Stimulated activated CD4-positive, alpha-beta T cell treated with anti-CD3 and anti-CD28 coated beads, TNF-alpha, amount 100 ng/mL, for 1 hour (primary cell): ENCODE data around the gene KCTD1.

Experiments used
- DNase-seq, 3 donors: peaks; one replicate each; pipeline ENCODE4 v3.0.0-alpha.2; 2020; ENCODE audit warnings: low read depth in 3 of 3, low spot score in 1 of 3

The KCTD1 gene

DNA sequence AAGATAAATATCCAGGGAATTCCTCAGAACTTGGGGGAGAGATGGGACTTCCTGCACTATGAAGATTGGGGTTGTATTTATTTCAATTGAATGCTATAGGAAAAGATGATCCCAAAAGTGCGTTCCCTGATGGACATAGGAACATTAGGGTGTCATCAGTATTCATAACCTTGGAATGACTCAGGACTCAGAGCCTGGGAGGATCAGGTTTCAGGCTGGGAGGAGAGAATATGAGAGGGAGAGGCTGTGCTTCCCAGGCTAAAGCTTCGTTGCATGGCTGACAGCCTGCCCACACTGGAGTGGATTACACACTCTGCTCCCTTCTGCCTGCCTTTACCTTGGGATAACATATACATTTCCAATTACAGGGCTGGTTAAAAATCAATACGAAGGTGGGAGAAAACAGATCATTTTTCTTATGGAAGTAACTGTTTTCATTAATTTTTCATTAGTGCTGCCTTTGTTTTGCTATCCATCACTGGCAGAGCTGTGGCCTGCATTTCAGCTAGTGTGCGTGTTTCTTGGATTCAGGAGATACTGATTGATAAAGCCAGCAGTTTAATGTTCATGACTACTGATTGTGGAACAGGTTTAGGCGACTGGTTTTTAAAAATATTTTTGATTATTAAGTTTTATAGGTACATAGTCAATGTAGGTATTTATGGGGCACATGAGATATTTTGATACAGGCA is 118.7 kb downstream of the KCTD1 start:
- no peak for DNase-seq

DNA sequence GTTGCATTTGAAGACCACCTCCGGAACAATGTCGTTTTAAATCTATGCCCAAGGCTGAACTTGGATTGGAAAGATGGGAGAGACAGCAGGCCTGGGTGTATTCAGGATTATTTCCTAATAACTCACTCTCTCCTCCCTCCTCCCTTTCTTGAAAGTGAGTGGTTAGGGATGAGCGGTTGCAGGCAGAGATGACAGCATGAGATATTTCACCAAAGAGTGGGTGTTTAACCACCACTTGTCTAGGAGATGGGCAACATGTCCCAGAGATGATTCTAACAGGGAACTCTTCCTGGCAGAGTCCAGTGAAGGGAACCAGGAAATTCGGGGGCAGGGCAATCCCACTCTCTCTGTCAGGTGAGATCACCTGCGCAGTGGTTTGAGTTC is 123.2 kb downstream of the KCTD1 start:
- DNase-seq, result no peak

DNA sequence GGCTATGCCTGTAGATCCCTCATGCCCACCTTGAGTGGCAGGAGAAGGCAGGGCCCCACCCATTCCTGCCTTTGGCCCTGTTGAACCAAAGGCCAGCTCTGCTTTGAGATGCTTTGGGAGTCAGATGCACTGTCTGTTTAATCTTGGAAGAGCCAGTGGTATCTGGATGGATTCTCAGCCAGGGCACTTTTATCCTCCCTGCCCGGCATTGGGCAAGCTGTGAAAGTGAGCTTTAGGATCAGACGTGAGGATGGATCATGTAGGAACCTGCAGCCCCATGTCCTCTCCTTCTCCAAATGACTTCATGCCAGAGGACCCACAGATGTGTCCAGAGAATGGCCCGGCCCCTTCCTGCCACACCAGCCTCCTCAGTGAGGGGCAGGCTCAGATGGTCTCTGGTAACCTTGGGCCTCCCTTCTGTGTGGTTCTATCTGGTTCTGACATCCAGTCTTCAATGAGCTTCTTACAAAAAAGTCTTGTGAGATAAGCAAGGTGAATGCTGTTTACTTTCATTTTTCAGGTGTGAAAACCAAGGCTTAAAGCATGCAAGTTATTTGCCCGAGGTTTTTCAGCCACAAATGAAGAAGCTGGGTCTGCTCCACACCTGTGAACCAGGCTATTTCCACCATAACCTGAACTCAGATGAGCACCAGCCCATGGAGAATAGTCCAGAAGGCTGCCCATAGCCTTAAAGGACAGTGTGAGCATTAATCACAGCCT is 123.8 kb downstream of the KCTD1 start:
- DNase-seq, result no peak

DNA sequence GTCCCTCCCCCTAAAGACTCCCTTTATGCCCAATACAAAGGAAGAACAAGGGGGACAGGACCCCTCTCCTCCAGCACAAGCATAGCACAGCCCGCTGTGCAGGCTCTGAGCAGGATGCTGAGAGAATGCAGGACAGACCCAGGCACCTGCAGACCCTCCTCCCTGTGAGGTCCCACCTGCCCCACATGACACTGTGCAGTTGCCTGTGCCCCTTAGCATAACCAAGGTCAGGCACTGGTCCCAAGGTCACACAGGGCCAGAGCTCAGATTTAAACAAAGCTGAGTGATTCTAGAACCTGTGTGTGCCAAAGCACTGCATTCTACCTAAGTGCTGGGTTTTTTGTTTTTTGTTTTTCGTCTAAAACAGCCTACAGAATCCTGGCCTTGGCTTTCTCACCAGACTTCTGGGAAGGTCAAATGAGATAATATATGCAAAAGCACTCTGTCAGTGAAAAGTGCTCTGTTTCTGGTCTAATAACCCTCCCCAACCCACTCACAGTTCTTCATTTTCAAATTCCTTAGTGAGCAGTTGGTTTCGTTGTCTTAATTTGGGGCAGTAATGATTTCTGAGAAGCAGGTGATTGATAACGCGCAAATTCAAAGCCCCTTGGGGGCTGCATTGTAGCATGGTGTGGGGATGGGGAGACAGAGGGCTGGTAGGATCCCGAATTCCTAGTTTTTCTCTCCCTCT is 125.7 kb downstream of the KCTD1 start:
- no peak for DNase-seq

DNA sequence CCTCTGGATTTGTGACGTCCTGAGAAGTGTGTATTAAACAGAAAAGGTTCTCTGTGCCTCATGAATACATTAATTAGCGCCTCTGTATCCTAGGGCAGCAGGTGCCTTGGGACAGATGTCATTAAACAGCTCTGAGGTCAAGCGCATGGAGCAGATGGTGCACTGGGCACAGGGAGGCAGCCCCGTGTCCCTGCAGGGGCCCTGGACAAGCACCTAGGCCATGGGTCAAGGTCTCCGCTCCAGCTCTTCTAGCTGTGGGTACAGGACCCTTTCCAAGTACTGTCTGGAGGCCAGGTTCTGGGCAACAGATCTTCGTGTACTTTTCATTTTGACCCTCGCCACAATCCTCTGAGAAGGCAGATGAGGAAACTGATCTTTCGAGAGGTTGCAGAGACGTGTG is 126.4 kb downstream of the KCTD1 start:
- DNase-seq, result no peak

DNA sequence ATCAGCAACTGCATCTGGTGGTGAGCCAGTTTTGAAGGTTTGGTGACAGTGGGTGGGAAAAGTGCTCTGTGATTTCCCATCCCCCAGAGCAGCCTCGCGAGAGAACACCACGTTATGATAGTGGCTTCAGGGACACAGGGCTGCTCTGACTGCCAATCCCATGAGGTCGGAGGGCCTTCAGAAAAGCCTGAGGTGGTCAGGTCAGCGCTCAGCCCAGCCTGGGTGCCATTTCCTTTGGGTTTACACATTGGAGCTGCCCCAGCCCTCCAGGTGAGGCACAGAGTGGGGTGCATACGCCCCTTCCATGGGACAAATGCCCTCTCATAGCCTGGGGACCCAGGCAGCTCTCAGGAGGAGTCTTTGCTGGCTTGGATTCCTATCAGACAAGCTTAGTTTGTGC is 126.8 kb downstream of the KCTD1 start:
- DNase-seq, result no peak

DNA sequence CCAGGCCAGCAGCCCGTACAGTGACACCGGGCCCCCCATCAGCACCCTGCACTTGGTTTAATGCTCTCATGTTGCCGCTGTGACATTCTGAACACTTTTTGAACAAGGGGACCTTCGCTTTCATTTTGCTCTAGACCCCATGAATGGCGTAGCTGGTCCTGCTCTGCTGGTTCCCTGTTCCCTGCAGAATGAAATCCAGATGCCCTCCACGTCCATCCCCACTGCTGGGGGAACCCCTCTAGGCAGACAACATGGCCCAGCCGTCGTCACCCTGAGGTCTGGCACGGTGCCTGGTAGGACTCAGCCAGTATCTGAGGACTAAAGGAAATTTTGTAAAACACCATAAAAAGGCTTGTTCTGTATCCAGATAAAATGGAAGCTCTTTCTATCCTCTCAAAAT is 128.6 kb downstream of the KCTD1 start:
- no peak for DNase-seq

DNA sequence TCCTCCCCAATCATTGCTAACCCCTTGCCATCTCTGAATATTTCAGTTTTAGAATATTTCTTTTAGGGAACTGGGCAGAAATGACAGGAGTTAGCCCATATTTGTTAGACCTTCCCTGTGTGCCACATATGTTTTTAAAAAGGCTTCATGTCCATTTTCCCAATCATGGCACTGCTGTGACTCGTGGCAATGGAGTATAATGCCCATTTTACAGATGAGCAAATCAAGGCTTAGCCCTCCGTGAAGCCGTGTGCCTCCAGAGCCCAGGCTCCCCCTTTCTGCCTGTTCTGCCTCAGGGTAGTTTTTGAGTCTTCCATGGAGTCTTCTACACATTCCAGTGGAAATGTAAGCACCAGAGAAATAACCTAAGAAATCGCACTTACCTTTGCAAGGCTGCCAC is 130.1 kb downstream of the KCTD1 start:
- no peak for DNase-seq

DNA sequence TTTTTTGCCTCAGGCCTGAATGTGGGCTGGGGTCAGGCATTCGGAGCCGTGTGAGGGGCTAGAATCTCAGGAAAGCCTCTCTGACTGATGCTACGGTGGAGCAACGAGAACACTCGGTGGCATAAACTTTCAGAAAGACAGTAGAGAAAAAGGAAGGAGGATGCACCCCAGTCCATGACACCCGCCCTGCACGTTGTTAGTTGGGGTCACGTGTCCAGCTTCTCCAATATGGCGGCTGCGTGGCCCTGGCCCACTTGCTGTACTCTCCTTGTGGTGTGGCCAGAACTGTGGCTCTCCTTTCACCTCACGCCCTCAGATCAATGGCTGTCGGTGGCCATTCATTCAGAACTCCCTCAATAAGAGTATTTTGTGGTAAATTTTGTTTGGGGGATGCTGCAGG is 131.2 kb downstream of the KCTD1 start:
- no peak for DNase-seq

DNA sequence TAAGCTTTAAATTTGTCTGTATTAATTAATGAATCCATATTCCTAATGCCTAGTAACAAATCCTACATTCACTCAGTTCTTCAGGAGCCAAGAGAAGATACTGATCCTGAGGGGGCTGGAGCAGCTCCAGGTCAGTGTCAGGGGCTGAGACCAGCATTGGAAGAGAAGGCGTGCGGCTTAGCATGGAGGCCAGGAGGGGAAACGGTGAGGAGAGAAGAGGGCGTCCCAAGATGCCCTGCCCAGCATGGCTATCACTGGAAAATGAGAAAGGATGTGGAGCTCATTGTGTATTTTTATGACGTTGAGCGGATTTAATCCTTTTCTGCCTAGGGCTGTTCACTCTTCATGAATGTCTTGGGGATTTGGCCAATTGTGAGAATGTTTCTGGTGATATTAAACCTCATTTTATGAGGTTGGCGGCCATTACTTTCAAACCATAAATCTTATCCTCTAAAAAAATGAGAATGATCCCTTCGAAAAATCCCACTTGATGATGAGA is 131.7 kb downstream of the KCTD1 start:
- no peak for DNase-seq

DNA sequence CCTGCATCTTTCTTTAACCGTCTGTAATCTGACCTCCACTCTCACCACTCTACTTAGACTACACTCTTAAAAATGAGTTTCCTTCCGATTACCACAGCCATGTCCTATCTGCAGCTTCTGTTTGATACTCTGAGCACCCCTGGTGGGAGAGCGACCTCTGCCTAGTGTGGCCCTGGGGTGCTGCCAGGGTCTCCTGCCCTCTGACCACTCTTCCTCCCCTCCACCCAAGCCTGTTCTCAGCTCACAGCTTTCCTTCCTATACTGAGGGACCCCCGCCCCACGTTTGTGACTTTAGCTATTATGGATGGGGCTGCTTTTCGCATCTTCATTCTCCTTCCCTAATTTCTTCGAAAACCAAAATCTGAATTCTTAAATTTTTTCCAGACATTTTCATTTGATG is 132.7 kb downstream of the KCTD1 start:
- no peak for DNase-seq

DNA sequence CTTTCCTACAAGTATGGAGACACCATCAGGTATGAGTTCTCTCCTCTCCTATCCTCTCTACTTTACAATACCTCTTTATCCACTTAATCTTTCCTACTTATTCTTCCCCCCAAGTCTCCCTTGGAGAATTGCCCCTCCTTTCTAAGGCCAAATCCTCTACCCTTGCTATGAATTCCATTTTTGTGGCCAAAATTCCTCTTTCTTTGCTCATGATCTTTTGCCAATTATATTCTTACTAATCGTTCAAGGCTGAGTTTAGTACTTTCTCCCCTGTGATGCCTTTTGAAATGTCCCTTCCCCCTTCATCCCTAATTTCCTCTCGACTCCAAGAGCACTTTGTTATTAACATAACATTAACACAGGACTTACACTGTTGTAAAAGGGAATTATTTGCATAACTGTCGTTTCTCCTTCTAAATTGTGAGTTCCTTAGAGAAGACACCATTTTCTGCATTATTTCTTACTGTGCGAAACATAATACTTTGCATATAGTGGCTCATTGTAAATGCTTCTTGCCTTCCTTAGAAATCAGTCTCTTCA is 133.4 kb downstream of the KCTD1 start:
- DNase-seq, result no peak

DNA sequence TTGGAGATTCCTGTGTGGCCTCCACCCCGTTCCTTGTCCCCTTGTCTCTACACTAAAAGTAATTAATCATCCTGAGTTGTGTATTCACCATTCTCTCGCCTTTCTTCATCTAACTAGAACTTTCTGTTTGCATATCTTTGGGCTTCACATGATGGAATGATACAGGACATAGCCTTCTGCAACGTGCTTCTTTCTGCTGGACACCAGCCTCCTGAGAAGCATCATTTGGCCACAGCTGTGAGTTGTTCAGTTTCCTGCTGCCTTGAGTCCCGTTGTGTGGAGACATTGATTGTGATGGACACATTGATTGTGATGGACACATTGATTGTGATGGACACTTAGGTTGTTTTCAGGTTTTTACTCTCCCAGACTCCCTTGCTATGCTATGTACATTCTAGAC is 139.3 kb downstream of the KCTD1 start:
- no peak for DNase-seq

DNA sequence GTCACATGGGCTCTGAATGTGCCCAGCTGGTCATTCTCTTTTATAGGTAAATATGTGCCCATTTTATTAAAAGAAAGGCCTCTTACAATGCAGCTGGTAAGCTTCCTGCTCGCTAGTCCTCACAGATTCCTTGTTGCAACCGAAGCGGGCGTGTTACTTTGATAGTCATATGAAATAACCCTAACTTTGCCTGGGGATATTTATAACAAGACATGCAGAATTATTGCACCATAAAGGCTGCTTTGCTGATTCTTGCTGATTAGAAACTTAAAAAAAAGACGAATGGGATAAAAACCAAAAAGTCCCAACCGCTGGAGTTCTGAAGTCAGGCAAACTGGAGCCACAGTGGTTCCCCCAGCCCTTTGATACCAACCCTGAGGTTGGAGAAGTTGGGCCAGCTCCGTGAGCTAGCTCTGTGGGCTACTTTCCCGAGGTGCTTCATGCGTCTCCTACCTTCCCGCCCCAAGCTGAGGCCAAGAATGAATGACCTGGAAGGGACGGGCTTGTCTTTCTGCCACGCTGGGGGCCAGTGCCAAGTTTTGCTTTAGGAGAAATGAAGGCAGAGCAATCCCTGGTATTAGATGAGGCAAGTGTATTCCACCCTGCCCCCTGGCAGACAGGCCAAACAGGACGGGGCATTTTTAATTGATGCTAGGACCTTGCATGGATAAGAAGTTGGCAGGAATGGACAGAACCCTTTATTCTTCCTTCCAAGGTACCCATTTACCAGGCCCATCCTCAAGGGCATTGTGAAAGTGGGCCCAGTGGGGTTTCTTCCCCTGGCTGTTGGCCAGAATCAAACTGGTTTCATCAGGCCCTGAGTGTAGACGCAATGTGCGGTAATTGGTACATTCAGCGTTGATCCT is 140.4 kb downstream of the KCTD1 start:
- DNase-seq, result no peak

DNA sequence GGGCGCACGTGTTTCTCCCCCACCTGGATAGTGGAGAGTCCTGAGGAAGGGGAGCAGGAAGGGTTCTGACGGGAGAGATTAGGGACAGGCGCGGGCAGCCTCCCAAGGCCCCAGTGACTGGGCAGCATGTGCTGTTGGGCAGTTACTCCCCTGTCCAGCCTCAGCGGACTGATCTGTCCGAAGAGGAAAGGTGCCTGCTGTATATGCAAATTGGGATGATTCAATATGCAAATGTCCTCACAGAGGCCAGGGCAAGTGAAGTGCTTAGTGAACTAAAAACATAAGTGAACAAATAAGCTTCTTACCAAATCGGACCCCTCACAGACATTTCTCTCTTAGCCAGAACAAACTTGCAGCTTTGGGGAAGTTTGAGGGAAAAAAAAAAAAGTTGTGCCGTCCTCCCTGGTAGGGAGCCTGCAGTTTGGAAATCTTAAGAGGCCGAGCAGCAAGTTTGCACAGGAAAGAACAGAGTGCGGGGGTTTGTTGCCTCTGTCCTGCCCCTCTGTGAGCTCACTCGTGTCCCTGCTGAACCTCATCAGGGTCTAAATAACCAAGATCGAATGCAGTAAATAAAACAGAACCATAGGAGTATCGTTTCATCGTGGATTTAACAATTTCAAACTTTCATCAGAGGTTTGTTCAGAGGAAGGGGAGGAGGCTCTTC is 141.4 kb downstream of the KCTD1 start:
- no peak for DNase-seq

DNA sequence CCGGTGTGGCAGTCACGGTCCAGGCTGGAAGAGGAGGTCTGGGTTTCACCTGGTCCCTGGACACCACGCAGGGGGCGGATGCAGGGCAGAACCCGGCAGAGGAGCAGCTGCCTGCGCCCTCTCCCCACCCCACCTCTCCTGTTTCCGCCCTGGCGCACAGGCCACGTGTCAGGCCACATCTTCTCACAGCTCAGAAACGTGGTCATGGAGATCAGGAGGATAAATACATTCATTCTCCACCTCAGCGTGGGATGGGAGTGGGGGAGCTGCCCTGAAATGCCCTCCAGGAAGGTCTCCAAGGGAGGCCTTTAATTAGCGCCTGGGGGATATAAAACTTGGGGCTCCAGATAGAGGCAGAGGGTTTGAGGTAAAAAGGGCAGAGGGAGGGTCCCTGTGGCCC is 142.0 kb downstream of the KCTD1 start:
- DNase-seq, result no peak

DNA sequence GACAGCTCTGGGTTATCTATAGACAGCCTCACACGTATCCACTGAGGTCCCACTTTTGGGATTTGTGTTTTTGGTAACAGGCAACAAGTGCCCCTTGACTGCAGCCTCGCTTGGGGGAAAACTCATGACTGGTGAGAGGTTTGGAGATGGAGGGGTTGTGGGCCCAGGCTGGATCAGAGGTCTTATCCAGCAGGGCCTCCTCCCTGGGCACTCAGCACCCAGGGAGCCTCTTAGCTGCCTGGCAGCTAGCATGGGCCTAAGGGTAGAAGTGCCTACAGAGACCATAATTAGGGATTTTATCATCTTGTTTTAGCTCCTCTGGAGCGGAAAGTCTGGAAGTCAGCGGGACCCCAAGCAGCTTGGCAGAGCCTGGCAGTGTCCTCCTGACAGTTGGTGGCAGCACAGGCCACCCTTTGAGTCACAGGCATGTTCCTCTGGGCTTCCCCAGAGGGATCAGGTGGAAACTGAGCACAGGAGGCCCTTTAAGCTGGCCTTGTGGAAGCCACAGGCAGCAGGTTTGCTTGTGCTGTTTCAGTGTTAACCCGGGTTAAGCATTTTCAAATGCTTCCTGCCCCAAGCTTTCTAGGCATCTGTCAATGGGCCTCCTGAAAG is 143.1 kb downstream of the KCTD1 start:
- DNase-seq, result no peak
